ENCODE measurements around the gene DSCAM. TPM values are rescaled to one million over a fixed set of nuclear protein-coding genes. Genes with fewer than 3 reads are reported as not detected.

Gene DSCAM
- total RNA-seq, 2 donors from 2014 or later = not detected

- H3K4me3 ChIP-seq = no peak overlapping the region
- no peak overlapping the region for H3K27ac ChIP-seq
- H3K36me3 ChIP-seq = no peaks in the 10 kb centered on the region
- TF ChIP-seq CTCF (IDR thresholded peaks at IDR 0.05) = no peak
- DNase-seq (ENCODE audit: low spot score) = no peak
- no peaks in the 10 kb centered on the region for H3K9me3 ChIP-seq
- H3K27me3 ChIP-seq = no peaks in the 10 kb centered on the region
- no peaks in the 10 kb centered on the region for H3K4me1 ChIP-seq
These were observed 341.3 kb downstream of the DSCAM start for GRCh38 chr21:40505681-40506080.

- no peak for DNase-seq (ENCODE audit: low spot score)
- TF ChIP-seq CTCF (IDR thresholded peaks at IDR 0.05) = no peak
- Histone ChIP-seq H3K4me1 (no peaks in the 10 kb centered on the region), H3K27me3 (no peaks in the 10 kb centered on the region), H3K9me3 (no peaks in the 10 kb centered on the region), H3K27ac (no peak overlapping the region), H3K36me3 (no peaks in the 10 kb centered on the region), H3K4me3 (no peak overlapping the region)
These were observed 341.7 kb downstream of the DSCAM start for GRCh38 chr21:40505244-40505643.

GRCh38 chr21:40504825-40505224 is 342.1 kb downstream of the DSCAM start:
- no peak for DNase-seq (ENCODE audit: low spot score)
- Histone ChIP-seq H3K36me3 (no peaks in the 10 kb centered on the region), H3K4me1 (no peaks in the 10 kb centered on the region), H3K27me3 (no peaks in the 10 kb centered on the region), H3K4me3 (no peak overlapping the region), H3K27ac (no peak overlapping the region), H3K9me3 (no peaks in the 10 kb centered on the region)
- no peak for TF ChIP-seq CTCF (IDR thresholded peaks at IDR 0.05)

GRCh38 chr21:40496116-40496515 is 350.8 kb downstream of the DSCAM start:
- DNase-seq (ENCODE audit: low spot score) = no peak
- Histone ChIP-seq H3K4me3 (no peak overlapping the region), H3K4me1 (no peaks in the 10 kb centered on the region), H3K27ac (no peak overlapping the region), H3K27me3 (no peaks in the 10 kb centered on the region), H3K36me3 (no peaks in the 10 kb centered on the region), H3K9me3 (no peaks in the 10 kb centered on the region)
- no peak for TF ChIP-seq CTCF (IDR thresholded peaks at IDR 0.05)

DNA sequence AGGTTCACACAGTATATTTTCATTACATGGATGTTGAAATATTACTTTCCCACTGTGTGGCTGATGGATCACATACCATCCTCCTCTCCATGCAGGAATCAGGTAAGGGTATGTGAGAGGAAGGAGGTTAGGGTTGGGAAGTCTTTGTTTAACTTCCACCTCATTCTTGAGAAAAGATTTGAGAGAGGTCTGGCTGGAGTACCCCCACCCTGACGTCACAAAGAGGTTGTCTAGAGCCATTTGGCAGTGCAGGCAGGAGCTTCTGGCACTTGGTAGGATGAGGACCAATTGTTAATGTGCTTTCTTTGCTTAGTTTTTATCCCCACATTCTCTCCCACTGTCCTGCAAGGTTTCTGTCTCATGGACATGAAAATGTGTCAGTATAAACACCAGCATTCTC is 356.6 kb downstream of the DSCAM start:
- H3K27ac ChIP-seq = no peak overlapping the region
- H3K27me3 ChIP-seq = no peaks in the 10 kb centered on the region
- no peak for TF ChIP-seq CTCF (IDR thresholded peaks at IDR 0.05)

DNA sequence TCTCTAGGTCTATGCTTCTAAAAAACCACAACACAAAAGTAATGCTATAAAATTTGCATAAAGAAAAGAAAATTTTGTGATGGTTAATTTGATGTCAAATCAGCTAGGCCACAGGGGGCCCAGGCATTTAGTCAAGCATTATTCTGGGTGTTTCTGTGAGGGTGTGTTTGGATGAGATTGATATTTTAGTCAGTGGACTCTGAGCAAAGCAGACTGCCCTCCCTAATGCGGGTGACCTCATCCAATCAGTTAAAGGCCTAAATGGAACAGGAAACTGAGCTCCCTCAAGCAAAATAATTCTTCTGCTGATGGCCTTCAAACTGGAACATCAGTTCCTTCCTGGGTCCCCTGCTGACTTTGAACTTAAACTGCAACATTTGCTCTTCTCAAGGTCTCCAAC is 358.0 kb downstream of the DSCAM start:
- Histone ChIP-seq H3K4me1 (no peaks in the 10 kb centered on the region), H3K4me3 (no peak overlapping the region), H3K27ac (no peak overlapping the region), H3K36me3 (no peaks in the 10 kb centered on the region), H3K27me3 (no peaks in the 10 kb centered on the region), H3K9me3 (no peaks in the 10 kb centered on the region)
- TF ChIP-seq CTCF (IDR thresholded peaks at IDR 0.05) = no peak
- DNase-seq (ENCODE audit: low spot score) = no peak

More for the DNA sequence above, 356.6 kb downstream of the DSCAM start:
- Histone ChIP-seq H3K9me3 (no peaks in the 10 kb centered on the region), H3K36me3 (no peaks in the 10 kb centered on the region), H3K4me3 (no peak overlapping the region), H3K4me1 (no peaks in the 10 kb centered on the region)
- no peak for DNase-seq (ENCODE audit: low spot score)

All from right atrium auricular region (tissue), 2 donors.